Uterus (tissue), 2 donors: ENCODE results near the gene PLAU.

Source experiments
- CTCF ChIP-seq, 4 experiments: fragments of 200-600 bp in 2 of 4; fragments of 450-650 bp in 2 of 4; sonication (generic) in 2 of 4; IDR thresholded peaks; one replicate each; pipeline ENCODE4 v1.5.1; 2016 to 2019; ENCODE audit warnings: antibody characterized with exemption in 4 of 4, mild to moderate bottlenecking in 2 of 4, moderate library complexity in 1 of 4
- POLR2A ChIP-seq, 2 donors: fragments of 450-650 bp; IDR thresholded peaks; one replicate each; pipeline ENCODE4 v1.6.1; 2016; ENCODE audit warnings: antibody characterized with exemption in 2 of 2, mild to moderate bottlenecking in 1 of 2, moderate library complexity in 1 of 2

- TF ChIP-seq POLR2A (IDR thresholded peaks at IDR 0.05) = peak; percentile 61
- no peak for TF ChIP-seq CTCF (IDR thresholded peaks at IDR 0.05)
These were observed 55.2 kb downstream of the PLAU start for GRCh38 chr10:73965890-73966768.
